SK-N-SH (cell line): ENCODE data around the gene NPEPL1. TPM values are rescaled to one million over a fixed set of nuclear protein-coding genes. Genes with fewer than 3 reads are reported as not detected.

Source experiments
- CTCF ChIA-PET: fragments of 300-600, 350-600 bp; formaldehyde crosslinking; extraction: SDS; loops from one replicate; lab custom pipeline; 2021; lab: Yijun Ruan, JAX
- POLR2A ChIA-PET: fragments of 350-600 bp; sonication (Branson Sonifier 250); formaldehyde crosslinking; extraction: SDS; loops from one replicate; lab custom pipeline; 2020; ENCODE audit warnings: antibody characterized with exemption, inconsistent platforms; lab: Yijun Ruan, JAX
- DNase-seq: peaks from one replicate; pipeline ENCODE4 v3.0.0; 2012
- H2AFZ ChIP-seq: fragments of 200-600 bp; sonication (generic); 2 replicates; pipeline ENCODE4 v1.8.1; 2016; ENCODE audit warnings: antibody characterized with exemption, mild to moderate bottlenecking, low read depth
- H3F3A ChIP-seq: fragments of 200-600 bp; sonication (generic); replicated peaks from 2 replicates; pipeline ENCODE3; 2016; ENCODE audit warnings: antibody characterized with exemption, mild to moderate bottlenecking; ENCODE audit not compliant: insufficient read depth
- H3K27ac ChIP-seq, 2 experiments: fragments of 200-500 bp in 1 of 2; fragments of 200-600 bp in 1 of 2; sonication (Bioruptor generic) in 1 of 2; sonication (generic), shearing (Covaris generic) in 1 of 2; 2 replicates each; pipeline versions ENCODE4 v1.5.1 to v1.6.1; 2014 to 2016; ENCODE audit warnings: low read depth in 2 of 2, inconsistent platforms in 1 of 2, low read length in 1 of 2, mild to moderate bottlenecking in 1 of 2, mixed read lengths in 1 of 2
- H3K27me3 ChIP-seq: fragments of 200-600 bp; sonication (generic), shearing (Covaris generic); 2 replicates; pipeline ENCODE4 v1.6.1; 2016; ENCODE audit warnings: mixed run types; ENCODE audit not compliant: insufficient read depth
- H3K36me3 ChIP-seq, 2 experiments: fragments of 200-500 bp in 1 of 2; fragments of 200-600 bp in 1 of 2; sonication (Bioruptor generic) in 1 of 2; sonication (generic) in 1 of 2; replicated peaks in 1 of 2; 2 replicates each; pipeline versions ENCODE3 to v1.5.1; 2014 to 2016; ENCODE audit warnings: low read length in 1 of 2, mild to moderate bottlenecking in 1 of 2; ENCODE audit not compliant: insufficient read depth in 2 of 2, control insufficient read depth in 1 of 2
- H3K4me1 ChIP-seq, 2 experiments: fragments of 200-500 bp in 1 of 2; fragments of 200-600 bp in 1 of 2; sonication (Bioruptor generic) in 1 of 2; sonication (generic), shearing (Covaris generic) in 1 of 2; 2 replicates each; pipeline versions ENCODE4 v1.5.1 to v1.6.1; 2014 to 2016; ENCODE audit warnings: low read depth in 1 of 2, low read length in 1 of 2, mixed run types in 1 of 2; ENCODE audit not compliant: insufficient read depth in 2 of 2, control insufficient read depth in 1 of 2
- H3K4me2 ChIP-seq: fragments of 200-600 bp; sonication (generic), shearing (Covaris generic); 2 replicates; pipeline ENCODE4 v1.6.1; 2017; ENCODE audit warnings: mixed run types
- H3K4me3 ChIP-seq, 2 experiments: fragments of 200-500 bp in 1 of 2; fragments of 200-600 bp in 1 of 2; sonication (Bioruptor generic) in 1 of 2; sonication (generic), shearing (Covaris generic) in 1 of 2; 2 replicates each; pipeline versions ENCODE4 v1.5.1 to v1.8.1; 2014 to 2016; ENCODE audit warnings: low read depth in 2 of 2, inconsistent platforms in 1 of 2, low read length in 1 of 2, mild to moderate bottlenecking in 1 of 2, mixed read lengths in 1 of 2, moderate library complexity in 1 of 2
- H3K79me2 ChIP-seq: fragments of 200-600 bp; sonication (generic); 2 replicates; pipeline ENCODE4 v1.8.1; 2017; ENCODE audit warnings: mild to moderate bottlenecking; ENCODE audit not compliant: insufficient read depth
- H3K9ac ChIP-seq: fragments of 200-600 bp; sonication (generic); 2 replicates; pipeline ENCODE4 v1.6.1; 2017; ENCODE audit warnings: mixed run types
- H3K9me2 ChIP-seq: fragments of 200-600 bp; sonication (generic); 2 replicates; pipeline ENCODE4 v1.6.1; 2017; ENCODE audit warnings: mixed run types
- H3K9me3 ChIP-seq: fragments of 200-600 bp; sonication (generic); 2 replicates; pipeline ENCODE4 v1.6.1; 2017; ENCODE audit warnings: mixed run types, mild to moderate bottlenecking, moderate library complexity
- H4K20me1 ChIP-seq: fragments of 200-600 bp; sonication (generic); 2 replicates; pipeline ENCODE4 v1.6.1; 2017; ENCODE audit warnings: mild to moderate bottlenecking, mixed run types; ENCODE audit not compliant: insufficient read depth
- CHD2 ChIP-seq: fragments of 150-350 bp; IDR thresholded peaks from 2 replicates; pipeline ENCODE4 v1.6.1; 2018; ENCODE audit warnings: low read length; ENCODE audit not compliant: partially characterized antibody
- ELF1 ChIP-seq: IDR thresholded peaks from 2 replicates; pipeline ENCODE4 v1.4.0; 2012
- FOSL2 ChIP-seq: IDR thresholded peaks from 2 replicates; pipeline ENCODE4 v1.4.0; 2012; ENCODE audit warnings: low read depth, mild to moderate bottlenecking, moderate library complexity, borderline replicate concordance
- GABPA ChIP-seq: IDR thresholded peaks from 2 replicates; pipeline ENCODE4 v1.4.0; 2012; ENCODE audit warnings: low read depth, mild to moderate bottlenecking
- GATA2 ChIP-seq: sonication (generic); formaldehyde crosslinking; IDR thresholded peaks from 2 replicates; pipeline ENCODE4 v1.5.0; 2020; ENCODE audit warnings: mild to moderate bottlenecking, missing genetic modification reagents
- JUND ChIP-seq: IDR thresholded peaks from 2 replicates; pipeline ENCODE4 v1.4.0; 2012
- NFIC ChIP-seq: IDR thresholded peaks from 2 replicates; pipeline ENCODE4 v1.4.0; 2012; ENCODE audit warnings: borderline replicate concordance
- POLR2AphosphoS5 ChIP-seq: IDR thresholded peaks from 2 replicates; pipeline ENCODE4 v1.6.1; 2012; ENCODE audit warnings: low read depth, low read length
- RAD21 ChIP-seq: IDR thresholded peaks from 2 replicates; pipeline ENCODE4 v1.6.1; 2012; ENCODE audit warnings: mild to moderate bottlenecking, low read length
- RXRA ChIP-seq: IDR thresholded peaks from 2 replicates; pipeline ENCODE4 v1.4.0; 2012; ENCODE audit warnings: low read depth, mild to moderate bottlenecking, borderline replicate concordance
- TCF12 ChIP-seq: IDR thresholded peaks from 2 replicates; pipeline ENCODE4 v1.4.0; 2012
- whole genome bisulfite sequencing: methylation state at CpG from one replicate; pipeline ENCODE4 v1.1.6; 2017; ENCODE audit warnings: low lambda C conversion rate; 5-methylcytosine and 5-hydroxymethylcytosine counted together
- polyA plus RNA-seq, 3 experiments: library from polyadenylated mRNA; depleted of rRNA; stranded (reverse); fragments of >200 nt; gene quantifications; 2 replicates each; pipeline ENCODE4 v1.2.3, GENCODE V29; 2012
- TF ChIP-seq, protein P1 (sequence below): fragments of 150-350 bp; IDR thresholded peaks from 2 replicates; pipeline ENCODE4 v1.6.1; 2017; ENCODE audit warnings: antibody characterized with exemption, low read length, low read depth, borderline replicate concordance
- TF ChIP-seq, protein P2 (sequence below): IDR thresholded peaks from 2 replicates; pipeline ENCODE4 v1.4.0; 2012; ENCODE audit warnings: low read depth, borderline replicate concordance
- TF ChIP-seq, protein P3 (sequence below): fragments of 200-600 bp; sonication (generic); IDR thresholded peaks from 2 replicates; pipeline ENCODE4 v1.6.1; 2017; ENCODE audit warnings: antibody characterized with exemption, mild to moderate bottlenecking, moderate library complexity

NPEPL1 gene
- polyA plus RNA-seq, 1 of the 3 experiments (the other 2 are of a cell fraction) = 2.8 TPM

DNA sequence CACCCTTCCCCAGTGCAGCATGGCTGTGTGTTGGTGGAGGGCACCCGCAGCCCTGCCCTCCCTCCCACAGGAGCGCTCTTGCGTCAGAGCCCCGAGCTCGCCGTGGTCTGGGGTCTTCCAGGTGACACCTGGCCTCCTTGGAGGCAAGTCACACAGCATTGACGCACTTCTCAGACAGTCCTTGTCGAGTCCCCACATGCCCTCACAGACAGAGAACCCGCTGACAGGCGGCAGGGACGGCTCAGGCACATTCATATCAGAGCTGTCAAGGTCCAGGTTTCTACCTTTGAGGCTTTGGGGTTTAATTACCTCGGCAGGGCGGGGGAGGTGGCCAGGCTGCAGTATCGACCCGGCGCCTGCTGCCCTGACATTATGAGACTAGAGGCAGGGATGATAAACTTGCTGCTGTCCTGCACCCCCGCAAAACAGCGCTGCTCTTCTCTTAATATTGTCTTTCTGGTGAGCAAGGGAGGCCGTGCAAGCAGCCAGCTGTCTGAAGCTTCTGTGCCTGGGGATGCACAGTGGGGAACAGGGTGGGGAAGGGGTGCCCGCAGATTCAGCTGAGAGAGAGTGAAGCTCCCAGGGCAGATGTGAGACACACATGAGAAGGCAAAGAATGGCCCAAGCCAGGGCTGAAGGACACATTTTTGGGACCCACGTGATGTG, 4.7 kb downstream of the NPEPL1 start:
- no peak overlapping the region for H3K4me3 ChIP-seq
- no peaks in the 10 kb centered on the region for H3K27me3 ChIP-seq
- 96% methylated on average over 8 of the region's 21 CpGs for WGBS
- no peak overlapping the region for H3K27ac ChIP-seq
- H3K4me1 ChIP-seq = no peaks in the 10 kb centered on the region; a peak in 1 of 4 replicates
- no peak overlapping the region for H3K9ac ChIP-seq
- H4K20me1 ChIP-seq = no peaks in the 10 kb centered on the region
- H3K79me2 ChIP-seq = no peaks in the 10 kb centered on the region
- H3K9me3 ChIP-seq = no peaks in the 10 kb centered on the region
- no peak overlapping the region for H2AFZ ChIP-seq
- no peaks in the 10 kb centered on the region for H3F3A ChIP-seq
- TF ChIP-seq RXRA = no peak
- TF ChIP-seq, protein P1, sequence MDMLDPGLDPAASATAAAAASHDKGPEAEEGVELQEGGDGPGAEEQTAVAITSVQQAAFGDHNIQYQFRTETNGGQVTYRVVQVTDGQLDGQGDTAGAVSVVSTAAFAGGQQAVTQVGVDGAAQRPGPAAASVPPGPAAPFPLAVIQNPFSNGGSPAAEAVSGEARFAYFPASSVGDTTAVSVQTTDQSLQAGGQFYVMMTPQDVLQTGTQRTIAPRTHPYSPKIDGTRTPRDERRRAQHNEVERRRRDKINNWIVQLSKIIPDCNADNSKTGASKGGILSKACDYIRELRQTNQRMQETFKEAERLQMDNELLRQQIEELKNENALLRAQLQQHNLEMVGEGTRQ = no peak
- no peak for TF ChIP-seq GATA2 (CRISPR knock-in tag)
- TF ChIP-seq, protein P2, sequence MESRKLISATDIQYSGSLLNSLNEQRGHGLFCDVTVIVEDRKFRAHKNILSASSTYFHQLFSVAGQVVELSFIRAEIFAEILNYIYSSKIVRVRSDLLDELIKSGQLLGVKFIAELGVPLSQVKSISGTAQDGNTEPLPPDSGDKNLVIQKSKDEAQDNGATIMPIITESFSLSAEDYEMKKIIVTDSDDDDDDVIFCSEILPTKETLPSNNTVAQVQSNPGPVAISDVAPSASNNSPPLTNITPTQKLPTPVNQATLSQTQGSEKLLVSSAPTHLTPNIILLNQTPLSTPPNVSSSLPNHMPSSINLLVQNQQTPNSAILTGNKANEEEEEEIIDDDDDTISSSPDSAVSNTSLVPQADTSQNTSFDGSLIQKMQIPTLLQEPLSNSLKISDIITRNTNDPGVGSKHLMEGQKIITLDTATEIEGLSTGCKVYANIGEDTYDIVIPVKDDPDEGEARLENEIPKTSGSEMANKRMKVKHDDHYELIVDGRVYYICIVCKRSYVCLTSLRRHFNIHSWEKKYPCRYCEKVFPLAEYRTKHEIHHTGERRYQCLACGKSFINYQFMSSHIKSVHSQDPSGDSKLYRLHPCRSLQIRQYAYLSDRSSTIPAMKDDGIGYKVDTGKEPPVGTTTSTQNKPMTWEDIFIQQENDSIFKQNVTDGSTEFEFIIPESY = no peak
- TF ChIP-seq NFIC = no peak
- no peak for TF ChIP-seq RAD21
- no peak for TF ChIP-seq TCF12
- TF ChIP-seq GABPA = no peak
- TF ChIP-seq, protein P3, sequence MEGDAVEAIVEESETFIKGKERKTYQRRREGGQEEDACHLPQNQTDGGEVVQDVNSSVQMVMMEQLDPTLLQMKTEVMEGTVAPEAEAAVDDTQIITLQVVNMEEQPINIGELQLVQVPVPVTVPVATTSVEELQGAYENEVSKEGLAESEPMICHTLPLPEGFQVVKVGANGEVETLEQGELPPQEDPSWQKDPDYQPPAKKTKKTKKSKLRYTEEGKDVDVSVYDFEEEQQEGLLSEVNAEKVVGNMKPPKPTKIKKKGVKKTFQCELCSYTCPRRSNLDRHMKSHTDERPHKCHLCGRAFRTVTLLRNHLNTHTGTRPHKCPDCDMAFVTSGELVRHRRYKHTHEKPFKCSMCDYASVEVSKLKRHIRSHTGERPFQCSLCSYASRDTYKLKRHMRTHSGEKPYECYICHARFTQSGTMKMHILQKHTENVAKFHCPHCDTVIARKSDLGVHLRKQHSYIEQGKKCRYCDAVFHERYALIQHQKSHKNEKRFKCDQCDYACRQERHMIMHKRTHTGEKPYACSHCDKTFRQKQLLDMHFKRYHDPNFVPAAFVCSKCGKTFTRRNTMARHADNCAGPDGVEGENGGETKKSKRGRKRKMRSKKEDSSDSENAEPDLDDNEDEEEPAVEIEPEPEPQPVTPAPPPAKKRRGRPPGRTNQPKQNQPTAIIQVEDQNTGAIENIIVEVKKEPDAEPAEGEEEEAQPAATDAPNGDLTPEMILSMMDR = no peak
- TF ChIP-seq CHD2 = no peak
- no peak for TF ChIP-seq POLR2AphosphoS5
- no peak for TF ChIP-seq JUND
- TF ChIP-seq ELF1 = no peak
- no peak for TF ChIP-seq FOSL2
- TF ChIP-seq, all 33 proteins: peak for 0
- ChIA-PET CTCF (interaction anchor here (1.4 kb wide), 1 partner anchor 450 kb away, joined by 3 read pairs; no protein-coding TSS in a partner anchor), POLR2A (no interaction called here)
- no peak for DNase-seq
- Histone ChIP-seq H3K9me2 (no peaks in the 10 kb centered on the region), H3K4me2 (no peak overlapping the region), H3K36me3 (peaks cover 0 to 2% of the 10 kb centered on the region in 2 experiments)
